Adipose tissue (tissue), 3 donors: Measurements from ENCODE around the gene GJB5. TPM values are rescaled to one million over a fixed set of nuclear protein-coding genes. Genes with fewer than 3 reads are reported as not detected.

Source experiments
- H3K27ac ChIP-seq: one replicate; pipeline ENCODE4 v1.5.1; 2013; ENCODE audit warnings: low read depth, low read length
- WGBS, 3 donors: extraction: QIAGEN DNeasy Blood & Tissue Kit; methylation state at CpG; one replicate each; pipeline ENCODE4 v1.1.7; 2013; 5-methylcytosine and 5-hydroxymethylcytosine counted together
- polyA plus RNA-seq, 3 donors: library from polyadenylated mRNA; stranded (reverse); fragments of 200-250 nt; gene quantifications; one replicate each; pipeline ENCODE4 v1.2.3, GENCODE V29; 2013
- donor health status: healthy with polysubstance abuse.
- donor health status: Bipolar disorder and iron deficiency.
- donor health status: healthy.

GJB5 gene
- polyA plus RNA-seq, 3 donors: 0.06 to 0.07 TPM; not detected in 1

DNA sequence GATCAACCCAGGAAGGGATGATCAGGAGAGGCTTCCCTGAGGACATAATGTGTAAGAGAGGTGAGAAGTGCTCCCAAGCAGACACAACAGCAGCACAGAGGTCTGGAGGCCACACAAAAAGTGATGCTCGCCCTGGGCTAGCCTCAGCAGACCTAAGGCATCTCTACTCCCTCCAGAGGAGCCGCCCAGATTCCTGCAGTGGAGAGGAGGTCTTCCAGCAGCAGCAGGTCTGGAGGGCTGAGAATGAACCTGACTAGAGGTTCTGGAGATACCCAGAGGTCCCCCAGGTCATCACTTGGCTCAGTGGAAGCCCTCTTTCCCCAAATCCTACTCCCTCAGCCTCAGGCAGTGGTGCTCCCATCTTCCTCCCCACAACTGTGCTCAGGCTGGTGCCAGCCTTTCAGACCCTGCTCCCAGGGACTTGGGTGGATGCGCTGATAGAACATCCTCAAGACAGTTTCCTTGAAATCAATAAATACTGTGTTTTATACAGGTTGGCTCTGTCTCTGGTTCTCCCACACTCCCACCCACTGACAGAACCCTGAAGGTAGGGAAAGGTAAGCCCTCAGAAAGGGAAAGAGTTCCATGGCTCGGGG lies 31.1 kb downstream of the GJB5 start:
- H3K27ac ChIP-seq: no peak overlapping the region
- 63 to 64% (median 63%) methylated on average over 4 of the region's 4 CpGs for WGBS, 3 donors

- no peak overlapping the region for H3K27ac ChIP-seq
- 48 to 53% (median 53%) methylated on average over 14 of the region's 14 CpGs for WGBS, 3 donors
Observed at GRCh38 chr1:34786521-34787325, 31.9 kb downstream of the GJB5 start.

DNA sequence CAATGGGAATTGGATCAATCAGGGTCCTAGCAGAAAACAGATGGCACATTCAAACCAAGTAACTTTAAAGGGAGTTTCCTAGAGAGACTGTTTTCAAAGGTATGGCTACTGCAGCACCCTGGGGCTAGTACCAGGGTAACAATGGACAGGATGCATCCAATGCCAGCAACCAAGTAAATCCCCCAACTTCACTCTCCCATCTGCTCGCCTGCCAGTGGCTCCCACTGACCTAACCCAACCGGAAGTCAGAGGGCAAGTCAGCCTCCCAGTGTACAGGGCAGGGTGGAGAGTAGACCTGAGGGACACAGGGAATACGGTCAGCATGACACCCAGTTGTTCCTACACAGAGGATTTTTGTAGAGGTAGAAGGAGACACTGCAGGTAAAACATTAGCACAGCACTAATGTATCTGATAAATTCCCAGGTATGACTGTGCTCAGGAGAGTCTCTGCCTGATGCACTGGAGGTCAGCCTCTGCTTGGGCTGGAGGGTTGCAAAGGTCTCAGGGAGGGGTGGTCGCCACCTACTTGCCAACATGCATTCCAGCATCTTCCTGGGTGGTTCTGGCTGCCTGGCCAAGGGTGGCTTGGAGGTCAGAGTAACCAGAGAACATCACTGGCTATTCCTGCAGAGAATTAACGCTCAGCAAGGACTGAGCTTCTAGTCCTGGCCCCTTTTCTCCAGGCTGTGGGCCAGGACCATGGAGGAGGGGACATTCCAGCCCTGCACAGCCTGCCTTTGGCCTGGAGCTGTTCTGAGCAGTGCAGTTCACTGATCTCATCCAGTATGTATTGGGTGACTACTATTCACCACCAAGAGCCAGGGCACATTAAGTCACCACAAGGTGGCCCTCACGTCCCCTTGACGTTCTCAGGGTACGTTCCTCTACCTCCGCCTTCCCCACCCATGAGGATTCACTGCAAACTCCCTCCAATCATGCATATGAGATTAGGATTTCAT lies 32.9 kb downstream of the GJB5 start:
- H3K27ac ChIP-seq: no peak overlapping the region
- 43 to 58% (median 50%) methylated on average over 9 of the region's 9 CpGs for WGBS, 3 donors

DNA sequence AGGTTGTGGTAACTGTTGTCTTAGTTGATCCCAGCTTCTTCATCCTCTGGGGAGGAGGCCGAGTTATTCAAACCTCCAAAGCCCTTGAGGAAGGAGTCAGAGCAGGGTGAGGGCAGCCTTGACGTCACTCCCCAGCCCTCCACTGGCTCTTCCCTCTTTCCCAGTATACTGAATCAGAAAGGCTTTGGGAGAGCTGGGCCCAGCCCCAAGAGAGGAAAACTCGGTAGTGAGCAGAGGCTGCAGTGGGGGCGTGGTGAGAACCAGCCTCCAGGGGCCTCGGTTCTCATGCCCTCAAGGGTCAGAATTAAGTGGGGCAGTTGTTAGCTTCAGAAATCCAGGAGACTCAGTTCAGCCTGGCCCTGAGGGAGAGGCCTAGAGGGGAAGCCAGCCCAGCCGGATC lies 36.1 kb downstream of the GJB5 start:
- 71 to 87% (median 76%) methylated on average over 6 of the region's 6 CpGs for WGBS, 3 donors
- H3K27ac ChIP-seq: no peak overlapping the region

DNA sequence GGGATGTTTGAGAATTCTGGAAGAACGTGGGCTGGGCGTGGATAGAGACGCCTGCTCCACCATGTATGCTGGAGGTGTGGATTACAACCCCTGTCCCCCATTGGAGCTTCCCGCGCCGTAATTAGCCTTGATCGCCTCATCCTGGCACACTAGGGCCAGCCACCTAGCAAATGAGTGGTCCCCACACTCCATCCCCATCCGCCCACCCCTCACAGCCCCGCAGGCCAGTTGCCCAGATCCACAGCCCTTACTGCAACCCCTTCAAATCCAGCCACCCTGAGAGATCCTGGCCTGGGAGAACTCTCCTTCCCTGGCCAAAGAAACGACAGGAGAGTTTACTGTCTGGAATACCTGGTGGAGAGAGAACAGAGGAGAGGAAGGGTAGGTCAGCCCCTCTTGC lies 37.6 kb downstream of the GJB5 start:
- 49 to 64% (median 61%) methylated on average over 10 of the region's 10 CpGs for WGBS, 3 donors
- H3K27ac ChIP-seq: no peak overlapping the region

- WGBS, 3 donors: 8 to 14% (median 10%) methylated on average over 43 to 45 of the region's 45 CpGs
- no peak within 1 kb of the TSS for H3K27ac ChIP-seq
Observed at GRCh38 chr1:34792868-34793727, 38.3 kb downstream of the GJB5 start, which contains the start of gene GJA4. Gene GJA4 (plus strand): TSS chr1:34792999. CDS start chr1:34794214, 1,215 bp downstream.

DNA sequence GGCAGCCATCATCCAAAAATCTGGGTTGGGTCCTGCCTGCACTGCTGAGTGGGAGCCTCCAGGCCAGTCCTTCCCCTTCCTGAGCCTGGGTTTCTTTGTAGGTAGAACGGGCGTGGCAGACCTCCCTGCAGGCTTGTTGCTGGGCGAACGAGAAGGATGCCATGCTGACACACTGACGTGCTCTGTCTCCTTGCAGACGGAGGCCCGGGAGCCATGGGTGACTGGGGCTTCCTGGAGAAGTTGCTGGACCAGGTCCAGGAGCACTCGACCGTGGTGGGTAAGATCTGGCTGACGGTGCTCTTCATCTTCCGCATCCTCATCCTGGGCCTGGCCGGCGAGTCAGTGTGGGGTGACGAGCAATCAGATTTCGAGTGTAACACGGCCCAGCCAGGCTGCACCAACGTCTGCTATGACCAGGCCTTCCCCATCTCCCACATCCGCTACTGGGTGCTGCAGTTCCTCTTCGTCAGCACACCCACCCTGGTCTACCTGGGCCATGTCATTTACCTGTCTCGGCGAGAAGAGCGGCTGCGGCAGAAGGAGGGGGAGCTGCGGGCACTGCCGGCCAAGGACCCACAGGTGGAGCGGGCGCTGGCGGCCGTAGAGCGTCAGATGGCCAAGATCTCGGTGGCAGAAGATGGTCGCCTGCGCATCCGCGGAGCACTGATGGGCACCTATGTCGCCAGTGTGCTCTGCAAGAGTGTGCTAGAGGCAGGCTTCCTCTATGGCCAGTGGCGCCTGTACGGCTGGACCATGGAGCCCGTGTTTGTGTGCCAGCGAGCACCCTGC lies 39.3 kb downstream of the GJB5 start:
- H3K27ac ChIP-seq: no peak overlapping the region
- 78 to 92% (median 85%) methylated on average over 39 to 40 of the region's 40 CpGs for WGBS, 3 donors

DNA sequence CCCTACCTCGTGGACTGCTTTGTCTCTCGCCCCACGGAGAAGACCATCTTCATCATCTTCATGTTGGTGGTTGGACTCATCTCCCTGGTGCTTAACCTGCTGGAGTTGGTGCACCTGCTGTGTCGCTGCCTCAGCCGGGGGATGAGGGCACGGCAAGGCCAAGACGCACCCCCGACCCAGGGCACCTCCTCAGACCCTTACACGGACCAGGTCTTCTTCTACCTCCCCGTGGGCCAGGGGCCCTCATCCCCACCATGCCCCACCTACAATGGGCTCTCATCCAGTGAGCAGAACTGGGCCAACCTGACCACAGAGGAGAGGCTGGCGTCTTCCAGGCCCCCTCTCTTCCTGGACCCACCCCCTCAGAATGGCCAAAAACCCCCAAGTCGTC lies 39.9 kb downstream of the GJB5 start:
- WGBS, 3 donors: 86 to 92% (median 89%) methylated on average over 11 to 12 of the region's 12 CpGs
- H3K27ac ChIP-seq: no peak overlapping the region

- WGBS, 3 donors: 75 to 80% (median 76%) methylated on average over 6 of the region's 6 CpGs
- H3K27ac ChIP-seq: no peak overlapping the region
Observed at GRCh38 chr1:34795916-34796315, 41.1 kb downstream of the GJB5 start.

DNA sequence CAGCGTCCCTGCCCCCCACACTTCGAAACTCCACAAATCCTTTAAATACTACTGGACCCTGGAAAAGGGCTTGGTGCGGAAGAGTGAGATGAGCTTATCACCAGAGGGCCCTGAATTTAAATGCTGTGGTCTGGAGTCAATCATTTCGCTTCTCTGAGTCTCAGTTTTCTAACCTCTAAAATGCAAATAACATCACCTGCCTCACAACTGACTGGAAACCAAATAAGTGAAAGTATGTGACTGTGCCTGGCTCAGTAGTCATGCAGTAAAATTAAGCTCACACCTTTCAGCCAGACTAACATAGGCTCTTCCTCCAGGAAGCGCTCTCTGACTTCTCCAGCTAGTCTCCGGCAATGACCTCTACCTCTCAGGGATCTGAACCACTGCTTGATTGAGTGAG lies 42.1 kb downstream of the GJB5 start:
- WGBS, 3 donors: 81 to 88% (median 82%) methylated on average over 6 of the region's 6 CpGs
- H3K27ac ChIP-seq: no peak overlapping the region

DNA sequence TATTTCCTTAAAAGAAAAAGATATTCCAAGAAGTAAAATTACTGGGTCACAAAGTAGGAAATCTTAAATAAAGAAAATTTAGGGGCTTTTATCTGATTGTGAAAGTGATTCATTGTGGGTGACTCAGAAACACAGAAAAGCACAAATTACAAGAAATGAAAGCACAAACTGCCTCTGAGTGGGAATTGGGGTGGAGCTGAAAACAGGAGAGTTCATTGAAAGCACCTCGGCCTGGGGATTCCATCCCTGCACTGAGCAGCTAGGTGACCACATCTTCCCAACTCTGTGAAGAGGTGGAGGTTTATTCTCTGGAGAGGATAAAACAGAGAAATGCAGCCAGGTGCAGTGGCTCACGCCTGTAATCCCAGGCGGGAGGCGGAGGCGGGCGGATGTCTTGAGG lies 45.4 kb downstream of the GJB5 start:
- 72 to 88% (median 85%) methylated on average over 6 of the region's 6 CpGs for WGBS, 3 donors
- no peak overlapping the region for H3K27ac ChIP-seq

DNA sequence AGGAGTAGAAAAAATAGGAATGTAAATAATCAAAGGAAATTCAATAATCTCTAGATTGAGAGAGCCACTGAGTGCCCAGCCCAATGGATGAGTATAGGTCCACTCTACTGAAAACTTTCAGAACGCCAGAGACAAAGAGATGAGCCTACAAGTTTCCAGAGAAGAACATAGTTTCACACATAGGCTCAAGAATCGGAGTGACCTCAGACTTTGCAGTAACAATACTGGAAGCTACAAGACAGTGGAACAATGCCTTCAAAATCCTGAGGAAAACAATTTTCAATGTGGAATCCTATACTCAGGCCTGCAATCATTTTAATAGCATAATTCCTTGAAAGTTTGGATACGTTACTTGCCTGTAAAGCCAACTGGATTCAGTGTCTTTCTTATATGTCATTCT lies 48.9 kb downstream of the GJB5 start:
- 96 to 97% (median 97%) methylated on average over 3 of the region's 3 CpGs for WGBS, 3 donors
- H3K27ac ChIP-seq: no peak overlapping the region

- H3K27ac ChIP-seq: no peak overlapping the region
- WGBS, 3 donors: 73 to 85% (median 78%) methylated on average over 3 of the region's 3 CpGs
Observed at GRCh38 chr1:34806396-34806795, 51.5 kb downstream of the GJB5 start.

Other genes starting within 250 kb of the GJB5 start
- not detected for gene GJB4, start 4.7 kb downstream of the GJB5 start, polyA plus RNA-seq
- gene GJB3, start 26.2 kb downstream of the GJB5 start, polyA plus RNA-seq: under 1 TPM in 2 of 3 donors, not detected in 1; 0.02 to 0.39 TPM
- 10 to 100 TPM in 2 of 3 donors, 1 to 10 TPM in 1; 5.9 to 68.1 (median 19.5) TPM for gene GJA4, start 38.0 kb downstream of the GJB5 start, polyA plus RNA-seq
- gene SMIM12, start 104.7 kb downstream of the GJB5 start, polyA plus RNA-seq: 10 to 100 TPM; 21.8 to 59.6 (median 23.8) TPM
- gene DLGAP3, start 174.6 kb downstream of the GJB5 start, polyA plus RNA-seq: under 1 TPM; 0.22 to 0.36 (median 0.28) TPM
- 10 to 100 TPM; 26.7 to 55.1 (median 51.8) TPM for gene TMEM35B, start 230.3 kb downstream of the GJB5 start, polyA plus RNA-seq